RWPE1 (cell line): ENCODE measurements around the gene PDP2.
A peak's percentile ranks its signal among the peaks of the same experiment; 100 is the strongest.
"Not testable (repeated sequence)": the region's sequence is repeated elsewhere in the genome, so short reads cannot be mapped to it uniquely, and the experiment has no call there.

Source experiments
- CTCF ChIA-PET: fragments of 350-600 bp; sonication (Branson Sonifier 250); formaldehyde crosslinking; extraction: SDS; loops from one replicate; lab custom pipeline; 2021; lab: Yijun Ruan, JAX
- POLR2A ChIA-PET: fragments of 400-600 bp; formaldehyde crosslinking; extraction: SDS; loops from one replicate; lab custom pipeline; 2020; ENCODE audit warnings: antibody characterized with exemption; ENCODE audit not compliant: low non-redundant PET; lab: Yijun Ruan, JAX
- DNase-seq: peaks from one replicate; pipeline ENCODE4 v3.0.0; 2012; ENCODE audit warnings: low spot score
- H3K27ac ChIP-seq: fragments of 450-650 bp; 2 replicates; pipeline ENCODE4 v1.5.1; 2017
- TF ChIP-seq, protein P1 (sequence below): fragments of 450-650 bp; conservative IDR thresholded peaks from 2 replicates; pipeline ENCODE4 v1.5.1; 2017; ENCODE audit warnings: low read depth, mild to moderate bottlenecking

PDP2 gene

DNA sequence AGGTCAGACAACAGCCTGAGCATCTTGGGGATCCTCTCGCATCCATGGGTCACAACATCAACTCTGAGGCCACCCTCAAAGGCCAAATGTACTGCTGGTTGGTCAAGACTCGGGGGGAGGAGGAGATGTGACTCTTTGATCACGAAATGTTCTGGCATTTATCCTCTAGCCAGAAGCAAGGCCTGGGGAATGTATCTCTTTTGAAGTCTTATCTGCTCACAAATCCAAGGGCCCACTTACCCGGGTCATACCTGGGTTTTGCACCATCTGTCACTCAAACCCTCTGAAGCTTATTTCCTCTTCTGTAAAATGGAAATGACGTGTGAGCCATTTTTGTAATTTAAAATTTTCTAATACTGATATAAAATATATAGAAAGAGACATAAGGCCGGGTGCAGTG is 22.9 kb upstream of the PDP2 start:
- TF ChIP-seq, protein P1, sequence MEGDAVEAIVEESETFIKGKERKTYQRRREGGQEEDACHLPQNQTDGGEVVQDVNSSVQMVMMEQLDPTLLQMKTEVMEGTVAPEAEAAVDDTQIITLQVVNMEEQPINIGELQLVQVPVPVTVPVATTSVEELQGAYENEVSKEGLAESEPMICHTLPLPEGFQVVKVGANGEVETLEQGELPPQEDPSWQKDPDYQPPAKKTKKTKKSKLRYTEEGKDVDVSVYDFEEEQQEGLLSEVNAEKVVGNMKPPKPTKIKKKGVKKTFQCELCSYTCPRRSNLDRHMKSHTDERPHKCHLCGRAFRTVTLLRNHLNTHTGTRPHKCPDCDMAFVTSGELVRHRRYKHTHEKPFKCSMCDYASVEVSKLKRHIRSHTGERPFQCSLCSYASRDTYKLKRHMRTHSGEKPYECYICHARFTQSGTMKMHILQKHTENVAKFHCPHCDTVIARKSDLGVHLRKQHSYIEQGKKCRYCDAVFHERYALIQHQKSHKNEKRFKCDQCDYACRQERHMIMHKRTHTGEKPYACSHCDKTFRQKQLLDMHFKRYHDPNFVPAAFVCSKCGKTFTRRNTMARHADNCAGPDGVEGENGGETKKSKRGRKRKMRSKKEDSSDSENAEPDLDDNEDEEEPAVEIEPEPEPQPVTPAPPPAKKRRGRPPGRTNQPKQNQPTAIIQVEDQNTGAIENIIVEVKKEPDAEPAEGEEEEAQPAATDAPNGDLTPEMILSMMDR: no peak
- CTCF ChIA-PET: interaction anchor here (1.2 kb wide), 1 partner anchor 27 kb away, joined by 3 read pairs; the partner anchor contains the start of gene NAE1
- H3K27ac ChIP-seq: no peak overlapping the region
- POLR2A ChIA-PET: no interaction called here
- no peak for DNase-seq

DNA sequence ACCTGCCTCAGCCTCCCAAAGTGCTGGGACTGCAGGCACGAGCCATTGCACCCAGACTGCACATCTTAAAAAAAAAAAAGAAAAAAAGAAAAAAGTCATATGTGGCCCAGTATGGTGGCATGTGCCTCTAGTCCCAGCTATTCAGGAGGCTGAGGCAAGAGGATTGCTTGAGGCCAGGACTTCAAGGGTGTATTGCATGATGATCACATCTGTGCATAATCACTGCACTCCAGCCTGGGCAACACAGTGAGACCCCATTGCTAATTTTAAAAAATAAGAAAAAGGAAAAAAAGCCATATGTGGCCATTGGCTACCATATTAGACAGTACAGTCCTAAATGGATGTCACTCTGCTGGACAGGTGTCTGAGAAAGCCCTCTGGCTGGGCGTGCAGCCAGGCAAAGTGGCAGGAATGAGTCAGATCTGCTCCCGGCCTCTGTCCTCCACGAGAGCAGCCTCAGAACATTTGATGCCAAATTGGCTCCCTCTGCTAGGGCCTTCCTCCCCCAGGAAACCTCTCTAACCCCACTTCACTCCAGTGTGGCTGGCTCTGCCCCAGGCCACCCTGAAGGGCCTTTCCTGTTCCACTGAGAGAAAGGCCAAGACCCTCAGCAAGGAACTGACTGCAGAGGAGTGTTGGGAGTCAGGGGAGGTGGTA is 21.4 kb upstream of the PDP2 start:
- CTCF ChIA-PET: interaction anchor here (0.7 to 1.0 kb wide), 2 partner anchors 14 to 586 kb away, joined by 3 read pairs; no protein-coding TSS in a partner anchor

DNA sequence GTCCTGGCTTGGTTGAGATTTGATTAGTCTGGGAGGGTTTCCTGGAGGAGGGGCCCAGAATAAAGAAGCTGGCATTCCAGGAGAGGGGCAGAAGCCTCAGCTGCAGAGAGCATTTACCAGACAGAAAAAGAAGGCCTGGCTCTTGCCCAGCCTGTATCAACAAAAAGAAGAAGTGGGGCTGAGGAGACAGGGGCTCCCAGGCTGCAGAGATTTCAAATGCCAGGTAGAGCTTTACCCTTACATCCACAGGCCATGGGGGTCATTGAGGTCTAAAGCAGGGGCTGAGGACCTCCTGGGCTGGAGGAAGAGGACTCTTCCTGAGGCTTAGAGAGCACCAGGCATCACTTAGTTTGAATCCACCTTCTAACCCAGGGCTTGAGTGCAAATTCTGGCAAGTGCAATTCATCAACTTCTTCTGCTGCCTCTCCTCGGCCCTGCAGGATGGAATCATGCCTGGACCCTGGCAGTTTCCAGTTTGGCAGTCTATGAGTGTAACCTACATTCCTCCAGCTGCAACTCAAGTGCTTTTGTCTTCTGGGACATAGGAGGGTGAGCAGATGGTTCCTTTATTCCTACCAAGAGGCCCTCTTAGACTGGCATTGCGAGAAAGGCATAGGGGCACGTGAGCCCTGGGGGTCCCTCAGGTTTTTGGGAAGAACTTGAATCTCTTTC is 20.8 kb upstream of the PDP2 start:
- DNase-seq: no peak
- ChIA-PET CTCF (interaction anchor here (0.6 to 1.0 kb wide), 3 partner anchors 8 to 309 kb away, joined by 3 to 5 read pairs (median 3); partner anchors contain the start of gene TK2), POLR2A (no interaction called here)
- TF ChIP-seq, protein P1: no peak
- peak overlapping the region; percentile 19 for H3K27ac ChIP-seq

More for the DNA sequence above, 21.4 kb upstream of the PDP2 start:
- DNase-seq: no peak
- TF ChIP-seq, protein P1: no peak
- POLR2A ChIA-PET: no interaction called here
- H3K27ac ChIP-seq: peak overlapping the region; percentile 19

DNA sequence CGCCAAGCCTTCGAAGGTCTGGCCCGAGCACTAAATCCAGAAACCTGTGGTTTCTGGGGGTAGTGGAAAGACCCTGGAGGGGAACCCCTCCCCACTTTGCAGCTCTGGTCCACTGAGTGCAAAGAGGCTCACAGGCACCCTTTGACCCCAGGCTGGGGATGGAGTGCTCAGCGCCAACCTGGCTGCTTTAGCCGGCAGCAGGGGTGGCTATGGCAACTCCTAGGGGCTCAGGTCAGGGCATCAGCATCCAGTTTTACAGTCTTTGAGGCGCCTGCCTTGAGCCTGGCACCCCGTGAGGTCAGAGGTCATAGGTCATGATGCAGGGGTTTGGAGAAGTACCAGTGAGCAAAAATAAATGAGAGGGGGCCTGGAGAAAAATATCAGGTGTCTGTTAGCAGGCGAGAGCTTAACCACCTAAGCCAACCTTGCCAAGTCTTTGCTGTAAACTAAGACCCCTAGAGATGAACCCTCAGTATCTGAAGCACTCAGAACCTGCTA is 18.2 kb upstream of the PDP2 start:
- CTCF ChIA-PET: no interaction called here
- H3K27ac ChIP-seq: no peak overlapping the region
- POLR2A ChIA-PET: no interaction called here
- DNase-seq: no peak
- TF ChIP-seq, protein P1: no peak

DNA sequence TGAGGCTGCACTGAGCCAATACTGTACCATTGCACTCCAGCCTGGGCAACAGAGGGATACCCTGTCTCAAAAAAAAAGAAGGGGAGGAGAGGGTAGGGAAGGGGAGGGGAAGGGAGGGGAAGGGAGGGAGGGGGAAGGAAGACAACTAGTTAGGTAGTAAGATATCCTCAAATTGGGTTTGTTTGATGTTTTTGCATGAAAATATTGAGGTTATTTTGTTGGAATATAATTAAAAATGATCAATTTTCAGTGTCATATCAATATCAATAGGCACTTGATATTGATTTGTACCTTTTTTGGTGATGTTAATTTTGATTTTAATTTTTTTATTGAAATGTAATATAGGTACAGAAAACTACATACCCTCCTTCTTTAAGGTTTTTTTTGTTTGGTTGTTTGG is 16.6 kb upstream of the PDP2 start:
- DNase-seq: no peak
- H3K27ac ChIP-seq: no peak overlapping the region
- TF ChIP-seq, protein P1: no peak
- POLR2A ChIA-PET: no interaction called here
- CTCF ChIA-PET: no interaction called here

DNA sequence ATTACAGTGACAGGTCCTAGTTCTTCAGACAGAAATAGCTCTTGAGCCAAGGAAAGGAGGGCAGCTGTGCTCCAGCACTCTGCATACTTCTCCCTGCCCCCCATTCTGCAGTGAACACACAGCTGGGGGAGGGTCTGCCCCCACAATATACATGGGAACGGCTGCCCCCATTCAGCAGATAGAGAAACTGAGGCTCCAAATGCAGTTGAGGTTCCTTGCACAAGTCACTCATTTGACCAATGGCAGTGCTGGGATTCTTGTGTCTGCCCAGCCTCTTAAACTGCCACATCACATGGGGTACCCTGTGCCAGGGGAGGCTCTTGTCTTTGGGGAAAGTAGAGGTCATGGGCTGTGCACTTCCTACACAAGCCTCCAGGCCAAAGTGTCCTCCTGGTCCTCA is 10.9 kb upstream of the PDP2 start:
- POLR2A ChIA-PET: no interaction called here
- no peak for DNase-seq
- TF ChIP-seq, protein P1: no peak
- CTCF ChIA-PET: interaction anchor here (0.6 kb wide), 2 partner anchors 208 to 252 kb away, joined by 3 read pairs; no protein-coding TSS in a partner anchor
- no peak overlapping the region for H3K27ac ChIP-seq

DNA sequence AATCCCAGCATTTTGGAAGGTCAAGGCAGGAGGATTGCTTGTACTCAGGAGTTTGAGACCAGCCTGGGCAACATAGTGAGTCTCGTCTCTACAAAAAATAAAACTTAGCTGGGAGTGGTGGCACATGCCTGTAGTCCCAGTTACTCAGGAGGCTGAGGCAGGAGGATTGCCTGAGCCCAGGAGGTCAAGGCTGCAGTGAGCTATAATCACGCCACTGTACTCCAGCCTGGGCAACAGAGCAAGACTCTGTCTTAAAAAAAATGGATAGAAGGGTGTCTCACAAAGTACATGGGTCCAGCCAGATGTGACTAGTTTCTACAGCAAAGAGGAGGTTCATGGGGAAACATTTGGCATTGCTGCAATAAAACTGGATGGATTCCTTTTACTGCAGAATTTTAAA is 9.0 kb upstream of the PDP2 start:
- DNase-seq, POLR2A ChIA-PET, H3K27ac ChIP-seq: not testable (repeated sequence)
- CTCF ChIA-PET: interaction anchor here (0.7 kb wide), 1 partner anchor 15 kb away, joined by 3 read pairs; no protein-coding TSS in a partner anchor
